ENCODE data around the gene CECR2. TPM values are rescaled to one million over a fixed set of nuclear protein-coding genes. Genes with fewer than 3 reads are reported as not detected.
"Not testable (repeated sequence)": the region's sequence is repeated elsewhere in the genome, so short reads cannot be mapped to it uniquely, and the experiment has no call there.

The CECR2 gene
- total and polyA plus RNA-seq, 4 donors: 1.1 to 14.5 (median 7.7) TPM

DNA sequence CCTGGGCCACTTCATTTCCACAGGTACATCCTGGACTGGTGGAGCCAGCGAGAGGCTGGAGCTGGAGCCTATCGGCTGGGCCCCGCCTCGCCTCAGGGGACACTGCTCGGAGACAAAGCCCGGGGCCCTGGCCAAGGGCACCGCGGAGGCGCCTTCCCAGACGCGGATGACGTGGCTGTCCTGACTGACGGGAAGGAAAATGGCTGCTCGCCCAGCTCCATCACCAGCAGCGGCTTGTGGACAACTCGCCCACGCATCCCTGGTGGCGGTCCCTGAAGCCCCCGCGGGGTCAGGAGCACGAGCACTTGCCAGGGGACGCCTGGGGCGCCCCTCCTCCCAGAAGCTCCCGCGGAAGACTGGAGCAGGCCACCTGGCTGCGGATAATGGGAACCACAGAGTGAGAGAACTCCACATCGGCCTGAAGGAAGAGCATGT is 49.6 kb downstream of the CECR2 start:
- no peaks in the 10 kb centered on the region for H3K27me3 ChIP-seq (ENCODE audit: control insufficient read depth in 3 of 3, insufficient read depth in 3 of 3, low read length in 2 of 3)
- DNase-seq (no peak), ATAC-seq (ENCODE audit: insufficient read depth, low FRiP score) (no peak)
- H3K27ac ChIP-seq (ENCODE audit: low read depth in 1 of 2, low read length in 1 of 2): no peak overlapping the region
- H3K36me3 ChIP-seq (ENCODE audit: control insufficient read depth in 4 of 4, insufficient read depth in 4 of 4, low read length in 4 of 4): no peaks in the 10 kb centered on the region
- 93 to 96% methylated on average over 27 of the region's 27 CpGs for WGBS, 2 donors
- no peak overlapping the region for H3K4me3 ChIP-seq
- H3K9me3 ChIP-seq (ENCODE audit: control insufficient read depth in 4 of 4, insufficient read depth in 3 of 4, low read length in 3 of 4): no peaks in the 10 kb centered on the region
- H3K9ac ChIP-seq (ENCODE audit: insufficient read depth in 1 of 2, low read length in 2 of 2): no peak overlapping the region
- H3K4me1 ChIP-seq (ENCODE audit: control insufficient read depth in 5 of 5, insufficient read depth in 5 of 5, low read length in 5 of 5): peaks cover 0 to 4% (median 0%) of the 10 kb centered on the region in 5 donors
- TF ChIP-seq, protein P1, sequence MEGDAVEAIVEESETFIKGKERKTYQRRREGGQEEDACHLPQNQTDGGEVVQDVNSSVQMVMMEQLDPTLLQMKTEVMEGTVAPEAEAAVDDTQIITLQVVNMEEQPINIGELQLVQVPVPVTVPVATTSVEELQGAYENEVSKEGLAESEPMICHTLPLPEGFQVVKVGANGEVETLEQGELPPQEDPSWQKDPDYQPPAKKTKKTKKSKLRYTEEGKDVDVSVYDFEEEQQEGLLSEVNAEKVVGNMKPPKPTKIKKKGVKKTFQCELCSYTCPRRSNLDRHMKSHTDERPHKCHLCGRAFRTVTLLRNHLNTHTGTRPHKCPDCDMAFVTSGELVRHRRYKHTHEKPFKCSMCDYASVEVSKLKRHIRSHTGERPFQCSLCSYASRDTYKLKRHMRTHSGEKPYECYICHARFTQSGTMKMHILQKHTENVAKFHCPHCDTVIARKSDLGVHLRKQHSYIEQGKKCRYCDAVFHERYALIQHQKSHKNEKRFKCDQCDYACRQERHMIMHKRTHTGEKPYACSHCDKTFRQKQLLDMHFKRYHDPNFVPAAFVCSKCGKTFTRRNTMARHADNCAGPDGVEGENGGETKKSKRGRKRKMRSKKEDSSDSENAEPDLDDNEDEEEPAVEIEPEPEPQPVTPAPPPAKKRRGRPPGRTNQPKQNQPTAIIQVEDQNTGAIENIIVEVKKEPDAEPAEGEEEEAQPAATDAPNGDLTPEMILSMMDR (IDR thresholded peaks at IDR 0.05; ENCODE audit: control extremely low read depth, extremely low read depth): no peak

DNA sequence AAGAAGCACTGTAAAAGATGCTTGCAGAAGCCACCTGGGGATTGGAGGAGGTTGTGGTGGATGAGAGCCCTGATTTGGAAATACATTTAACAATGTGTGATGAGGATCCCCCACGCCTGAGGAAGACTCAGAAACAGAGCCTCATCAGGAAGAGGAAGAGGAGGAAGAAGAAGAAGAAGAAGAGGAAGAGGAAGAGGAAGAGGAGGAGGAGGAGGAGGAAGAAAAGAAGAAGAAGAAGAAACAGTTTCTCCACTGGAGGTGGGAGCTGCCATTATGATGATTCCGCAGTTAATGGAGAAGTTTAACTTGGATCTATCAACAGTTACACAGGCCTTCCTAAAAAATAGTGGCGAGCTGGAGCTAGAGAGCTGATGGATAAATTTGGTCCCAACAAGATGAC is 50.1 kb downstream of the CECR2 start:
- no peaks in the 10 kb centered on the region for H3K27me3 ChIP-seq (ENCODE audit: control insufficient read depth in 3 of 3, insufficient read depth in 3 of 3, low read length in 2 of 3)
- WGBS, 2 donors: 97 to 98% methylated on average over 3 of the region's 3 CpGs
- DNase-seq (no peak), ATAC-seq (ENCODE audit: insufficient read depth, low FRiP score) (no peak)
- no peaks in the 10 kb centered on the region for H3K36me3 ChIP-seq (ENCODE audit: control insufficient read depth in 4 of 4, insufficient read depth in 4 of 4, low read length in 4 of 4)
- peaks cover 0 to 4% (median 0%) of the 10 kb centered on the region in 5 donors for H3K4me1 ChIP-seq (ENCODE audit: control insufficient read depth in 5 of 5, insufficient read depth in 5 of 5, low read length in 5 of 5)
- H3K27ac ChIP-seq (ENCODE audit: low read depth in 1 of 2, low read length in 1 of 2): no peak overlapping the region
- no peaks in the 10 kb centered on the region for H3K9me3 ChIP-seq (ENCODE audit: control insufficient read depth in 4 of 4, insufficient read depth in 3 of 4, low read length in 3 of 4)
- no peak overlapping the region for H3K9ac ChIP-seq (ENCODE audit: insufficient read depth in 1 of 2, low read length in 2 of 2)
- no peak overlapping the region for H3K4me3 ChIP-seq
- TF ChIP-seq, protein P1 (IDR thresholded peaks at IDR 0.05; ENCODE audit: control extremely low read depth, extremely low read depth): no peak

DNA sequence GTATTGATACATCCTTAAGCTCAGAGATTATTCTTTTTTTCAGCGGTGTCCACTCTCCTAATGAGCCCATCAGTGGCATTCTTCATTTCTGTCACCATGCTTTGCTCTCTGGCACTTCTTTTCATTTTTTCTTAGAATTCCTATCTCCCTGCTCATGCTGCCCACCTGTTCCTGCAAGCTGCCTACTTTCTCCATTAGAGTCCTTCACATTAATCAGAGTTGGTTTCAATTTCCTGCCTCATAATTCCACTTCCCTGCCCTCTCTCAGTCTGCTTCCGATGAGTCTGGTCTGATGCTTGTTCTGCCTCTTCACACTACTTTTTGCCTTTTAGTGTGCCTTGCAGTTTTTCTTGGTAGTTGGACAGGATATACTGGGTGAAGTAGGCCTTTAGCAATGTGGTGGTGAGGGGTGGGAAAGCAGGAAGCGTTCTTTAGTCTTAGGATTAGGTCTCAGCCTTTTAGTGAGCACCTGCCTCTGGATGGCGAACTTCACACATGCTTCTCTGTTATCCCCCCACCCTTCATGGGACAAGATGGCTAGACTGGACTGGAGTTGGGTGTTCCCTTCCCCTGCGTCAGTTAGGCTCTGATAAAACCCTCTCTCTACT is 53.6 kb downstream of the CECR2 start:
- Histone ChIP-seq H3K4me3 (no peak overlapping the region), H3K4me1 (ENCODE audit: control insufficient read depth in 5 of 5, insufficient read depth in 5 of 5, low read length in 5 of 5) (peaks cover 0 to 4% (median 0%) of the 10 kb centered on the region in 5 donors), H3K9ac (ENCODE audit: insufficient read depth in 1 of 2, low read length in 2 of 2) (no peak overlapping the region), H3K9me3 (ENCODE audit: control insufficient read depth in 4 of 4, insufficient read depth in 3 of 4, low read length in 3 of 4) (no peaks in the 10 kb centered on the region), H3K27ac (ENCODE audit: low read depth in 1 of 2, low read length in 1 of 2) (no peak overlapping the region), H3K36me3 (ENCODE audit: control insufficient read depth in 4 of 4, insufficient read depth in 4 of 4, low read length in 4 of 4) (no peaks in the 10 kb centered on the region), H3K27me3 (ENCODE audit: control insufficient read depth in 3 of 3, insufficient read depth in 3 of 3, low read length in 2 of 3) (no peaks in the 10 kb centered on the region)
- TF ChIP-seq, protein P1 (IDR thresholded peaks at IDR 0.05; ENCODE audit: control extremely low read depth, extremely low read depth): no peak
- ATAC-seq (ENCODE audit: insufficient read depth, low FRiP score): no peak
- DNase-seq: no peak
- 80 to 93% methylated on average over 5 of the region's 5 CpGs for WGBS, 2 donors

- ATAC-seq (ENCODE audit: insufficient read depth, low FRiP score) (no peak), DNase-seq (no peak)
- Histone ChIP-seq H3K4me1 (ENCODE audit: control insufficient read depth in 5 of 5, insufficient read depth in 5 of 5, low read length in 5 of 5) (peaks cover 0 to 4% (median 0%) of the 10 kb centered on the region in 5 donors), H3K9me3 (ENCODE audit: control insufficient read depth in 4 of 4, insufficient read depth in 3 of 4, low read length in 3 of 4) (no peaks in the 10 kb centered on the region), H3K27me3 (ENCODE audit: control insufficient read depth in 3 of 3, insufficient read depth in 3 of 3, low read length in 2 of 3) (no peaks in the 10 kb centered on the region), H3K4me3 (no peak overlapping the region), H3K9ac (ENCODE audit: insufficient read depth in 1 of 2, low read length in 2 of 2) (no peak overlapping the region), H3K36me3 (ENCODE audit: control insufficient read depth in 4 of 4, insufficient read depth in 4 of 4, low read length in 4 of 4) (no peaks in the 10 kb centered on the region), H3K27ac (ENCODE audit: low read depth in 1 of 2, low read length in 1 of 2) (no peak overlapping the region)
- TF ChIP-seq, protein P1 (IDR thresholded peaks at IDR 0.05; ENCODE audit: control extremely low read depth, extremely low read depth): no peak
- WGBS, 2 donors: 72 to 86% methylated on average over 6 of the region's 6 CpGs
Measured at GRCh38 chr22:17423616-17424015, 54.4 kb downstream of the CECR2 start.

DNA sequence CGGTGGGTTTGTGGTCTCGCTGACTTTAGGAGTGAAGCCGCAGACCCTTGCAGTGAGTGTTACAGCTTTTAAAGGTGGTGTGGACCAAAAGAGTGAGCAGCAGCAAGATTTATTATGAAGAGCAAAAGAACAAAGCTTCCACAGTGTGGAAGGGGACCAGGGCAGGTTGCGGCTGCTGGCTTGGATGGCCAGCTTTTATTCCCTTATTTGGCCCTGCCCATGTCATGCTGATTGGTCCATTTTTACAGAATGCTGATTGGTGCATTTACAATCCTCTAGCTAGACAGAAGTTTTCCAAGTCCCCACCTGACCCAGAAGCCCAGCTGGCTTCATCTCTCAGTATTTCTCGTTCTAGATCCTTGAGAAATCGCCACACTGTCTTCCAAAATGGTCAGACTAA is 58.3 kb downstream of the CECR2 start:
- not testable (repeated sequence) for ATAC-seq (ENCODE audit: insufficient read depth, low FRiP score); DNase-seq; H3K27ac ChIP-seq (ENCODE audit: low read depth in 1 of 2, low read length in 1 of 2); H3K27me3 ChIP-seq (ENCODE audit: control insufficient read depth in 3 of 3, insufficient read depth in 3 of 3, low read length in 2 of 3); H3K4me3 ChIP-seq; H3K9me3 ChIP-seq (ENCODE audit: control insufficient read depth in 4 of 4, insufficient read depth in 3 of 4, low read length in 3 of 4); H3K9ac ChIP-seq (ENCODE audit: insufficient read depth in 1 of 2, low read length in 2 of 2); H3K36me3 ChIP-seq (ENCODE audit: control insufficient read depth in 4 of 4, insufficient read depth in 4 of 4, low read length in 4 of 4)
- H3K4me1 ChIP-seq (ENCODE audit: control insufficient read depth in 5 of 5, insufficient read depth in 5 of 5, low read length in 5 of 5): peaks cover 0 to 20% (median 6%) of the 10 kb centered on the region in 5 donors
- 88 to 89% methylated on average over 6 of the region's 6 CpGs for WGBS, 2 donors
